Measurements from ENCODE around the gene MICAL2.

Gene MICAL2

GRCh38 chr11:12148466-12148865 lies 38.1 kb downstream of the MICAL2 start:
- TF ChIP-seq POLR2AphosphoS5 (IDR thresholded peaks at IDR 0.05; ENCODE audit: low read depth, low read length) (no peak), SIN3A (IDR thresholded peaks at IDR 0.05; ENCODE audit: borderline replicate concordance, insufficient read depth, low read length) (no peak), REST (IDR thresholded peaks at IDR 0.05; ENCODE audit: insufficient read depth in 1 of 2, low read depth in 2 of 2, low read length in 2 of 2) (no peak), FOXP2 (optimal IDR thresholded peaks at IDR 0.05; ENCODE audit: borderline replicate concordance, extremely low read depth, extremely low read length, insufficient read depth) (no peak), TAF1 (IDR thresholded peaks at IDR 0.05; ENCODE audit: borderline replicate concordance, insufficient read depth, low read length) (no peak)

GRCh38 chr11:12148882-12149281 lies 38.5 kb downstream of the MICAL2 start:
- no peak for TF ChIP-seq SIN3A (IDR thresholded peaks at IDR 0.05; ENCODE audit: borderline replicate concordance, insufficient read depth, low read length)
- no peak for TF ChIP-seq POLR2AphosphoS5 (IDR thresholded peaks at IDR 0.05; ENCODE audit: low read depth, low read length)
- TF ChIP-seq TAF1 (IDR thresholded peaks at IDR 0.05; ENCODE audit: borderline replicate concordance, insufficient read depth, low read length) = no peak
- no peak for TF ChIP-seq REST (IDR thresholded peaks at IDR 0.05; ENCODE audit: insufficient read depth in 1 of 2, low read depth in 2 of 2, low read length in 2 of 2)
- no peak for TF ChIP-seq FOXP2 (optimal IDR thresholded peaks at IDR 0.05; ENCODE audit: borderline replicate concordance, extremely low read depth, extremely low read length, insufficient read depth)

GRCh38 chr11:12149672-12150225 lies 39.4 kb downstream of the MICAL2 start:
- TF ChIP-seq SIN3A (IDR thresholded peaks at IDR 0.05; ENCODE audit: borderline replicate concordance, insufficient read depth, low read length) (no peak), POLR2AphosphoS5 (IDR thresholded peaks at IDR 0.05; ENCODE audit: low read depth, low read length) (no peak), FOXP2 (optimal IDR thresholded peaks at IDR 0.05; ENCODE audit: borderline replicate concordance, extremely low read depth, extremely low read length, insufficient read depth) (no peak), REST (IDR thresholded peaks at IDR 0.05; ENCODE audit: insufficient read depth in 1 of 2, low read depth in 2 of 2, low read length in 2 of 2) (no peak), TAF1 (IDR thresholded peaks at IDR 0.05; ENCODE audit: borderline replicate concordance, insufficient read depth, low read length) (no peak)

GRCh38 chr11:12150831-12151382 lies 40.5 kb downstream of the MICAL2 start:
- TF ChIP-seq POLR2AphosphoS5 (IDR thresholded peaks at IDR 0.05; ENCODE audit: low read depth, low read length) = no peak
- TF ChIP-seq SIN3A (IDR thresholded peaks at IDR 0.05; ENCODE audit: borderline replicate concordance, insufficient read depth, low read length) = no peak
- TF ChIP-seq REST (IDR thresholded peaks at IDR 0.05; ENCODE audit: insufficient read depth in 1 of 2, low read depth in 2 of 2, low read length in 2 of 2) = no peak
- no peak for TF ChIP-seq TAF1 (IDR thresholded peaks at IDR 0.05; ENCODE audit: borderline replicate concordance, insufficient read depth, low read length)
- no peak for TF ChIP-seq FOXP2 (optimal IDR thresholded peaks at IDR 0.05; ENCODE audit: borderline replicate concordance, extremely low read depth, extremely low read length, insufficient read depth)

Data from PFSK-1 (cell line).